GM15510 (cell line): ENCODE results near the gene CCR8.

Experiments
- POLR2A ChIP-seq: IDR thresholded peaks from 3 replicates; pipeline ENCODE4 v1.6.1; 2011; ENCODE audit warnings: borderline replicate concordance; ENCODE audit not compliant: insufficient read length; ENCODE audit errors: extremely low read depth

The CCR8 gene

DNA sequence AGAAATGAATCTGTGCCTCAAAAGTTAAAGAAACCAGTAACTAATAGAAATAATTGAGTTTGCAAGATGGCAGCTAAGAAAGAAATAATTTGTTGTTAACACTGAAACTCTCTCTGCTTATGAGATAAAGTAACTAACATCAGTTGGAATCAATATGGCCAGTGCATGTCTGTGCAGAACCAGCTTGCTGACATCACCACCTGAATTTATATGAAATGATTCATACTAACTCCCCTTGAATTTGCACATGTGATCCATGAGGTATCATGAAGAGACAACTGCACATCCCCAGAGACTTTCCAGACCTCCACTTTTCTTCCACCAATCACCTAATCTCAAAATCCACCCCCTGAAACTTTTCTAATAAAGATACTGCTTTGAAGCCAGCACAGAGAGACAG is 43.3 kb downstream of the CCR8 start:
- no peak for TF ChIP-seq POLR2A

DNA sequence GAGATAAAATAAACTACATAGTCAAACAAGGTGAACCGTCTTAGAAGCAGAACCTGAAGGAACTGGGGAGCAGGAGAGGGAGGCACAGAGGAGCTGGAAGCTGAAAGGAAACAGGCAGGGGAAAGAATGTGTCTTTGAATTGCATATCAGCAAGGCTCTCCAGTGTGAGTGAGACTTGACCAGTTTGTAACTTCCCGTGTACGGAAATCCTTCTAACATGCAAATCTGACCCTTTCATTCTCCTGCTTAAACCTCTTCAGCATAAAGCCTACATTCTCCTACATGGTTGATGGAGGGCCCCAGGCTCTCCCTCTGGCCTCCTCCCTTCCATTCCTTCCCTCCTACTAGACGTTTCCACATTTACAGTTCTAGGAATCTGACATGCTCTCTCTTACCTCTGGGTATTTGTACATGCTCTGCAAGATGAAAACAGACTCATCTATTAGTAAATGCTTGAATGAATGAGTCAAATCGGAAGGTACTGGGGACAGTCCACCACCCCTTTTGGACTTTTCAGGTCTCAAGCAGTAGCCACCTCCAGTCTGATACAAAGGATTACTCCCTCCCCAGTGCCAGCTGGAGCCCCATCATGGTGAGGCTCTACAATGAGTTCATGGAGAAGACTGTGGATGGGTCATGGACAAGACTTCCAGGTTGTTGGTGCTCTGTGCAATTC is 47.6 kb downstream of the CCR8 start:
- TF ChIP-seq POLR2A, result no peak

DNA sequence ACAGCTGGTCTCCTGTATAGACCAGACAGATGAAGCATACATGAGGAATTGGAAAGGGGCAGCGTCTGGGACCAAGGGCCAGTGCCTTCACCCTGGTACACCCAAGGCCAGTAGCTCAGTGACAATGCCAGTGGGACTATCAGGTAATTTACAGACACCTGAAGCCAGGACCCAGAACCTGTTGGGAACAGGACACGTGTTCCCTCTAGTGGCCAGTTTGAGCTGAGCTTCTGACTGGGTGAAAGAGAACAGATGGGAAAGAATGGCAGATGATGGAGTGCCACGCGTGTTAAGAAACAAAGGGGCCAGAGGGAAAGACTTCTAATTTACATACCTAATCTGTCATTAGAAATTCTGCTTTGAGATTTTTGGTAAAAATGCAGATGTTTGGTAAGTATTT is 48.6 kb downstream of the CCR8 start:
- TF ChIP-seq POLR2A, result no peak

DNA sequence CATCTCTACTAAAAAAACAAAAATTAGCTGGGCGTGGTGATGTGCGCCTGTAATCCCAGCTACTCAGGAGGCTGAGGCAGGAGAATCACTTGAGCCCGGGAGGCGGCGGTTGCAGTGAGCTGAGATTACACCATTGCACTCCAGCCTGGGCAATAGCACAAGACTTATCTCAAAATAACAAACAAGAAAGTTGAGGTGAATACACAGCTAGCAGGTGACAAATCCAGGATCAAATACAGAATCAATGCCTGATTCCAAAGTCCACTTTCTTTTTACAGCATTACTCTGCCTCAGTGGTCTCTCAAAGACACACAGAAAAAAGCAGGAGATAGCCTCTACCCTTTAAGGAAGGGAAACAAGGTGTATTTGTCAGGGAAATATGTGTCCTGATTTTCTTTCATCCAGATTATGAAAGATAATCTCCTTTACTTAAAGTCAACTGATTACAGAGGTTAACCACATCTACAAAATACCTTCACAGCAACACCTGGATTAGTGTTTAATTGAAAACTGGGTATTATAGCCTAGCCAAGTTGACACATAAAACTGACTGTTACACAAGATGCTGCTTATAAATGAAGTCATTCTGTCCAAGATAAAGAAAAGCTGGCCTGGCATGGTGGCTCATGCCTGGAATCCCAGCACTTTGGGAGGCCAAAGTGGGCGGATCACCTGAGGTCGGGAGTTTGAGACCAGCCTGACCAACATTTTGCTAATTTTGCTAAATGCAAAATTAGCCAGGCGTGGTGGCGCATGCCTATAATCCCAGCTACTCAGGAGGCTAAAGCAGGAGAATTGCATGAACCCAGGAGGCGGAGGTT is 49.7 kb downstream of the CCR8 start:
- no peak for TF ChIP-seq POLR2A

DNA sequence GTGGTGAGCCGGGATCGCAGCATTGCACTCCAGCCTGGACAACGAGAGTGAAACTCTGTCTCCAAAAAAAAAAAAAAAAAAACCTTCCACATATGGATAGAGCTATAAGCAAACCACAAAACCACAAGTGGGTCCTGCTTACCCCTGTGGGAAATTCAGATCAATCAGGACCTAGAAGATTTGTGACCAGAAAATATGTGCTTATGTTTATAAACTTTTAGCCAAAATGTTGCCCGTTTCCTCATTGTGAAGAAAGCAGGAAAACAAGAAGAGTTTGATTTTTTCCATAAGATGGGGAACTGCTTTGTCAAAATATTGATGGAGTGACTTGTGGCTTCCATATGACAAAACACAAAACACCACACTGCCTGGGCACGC is 50.3 kb downstream of the CCR8 start:
- no peak for TF ChIP-seq POLR2A

DNA sequence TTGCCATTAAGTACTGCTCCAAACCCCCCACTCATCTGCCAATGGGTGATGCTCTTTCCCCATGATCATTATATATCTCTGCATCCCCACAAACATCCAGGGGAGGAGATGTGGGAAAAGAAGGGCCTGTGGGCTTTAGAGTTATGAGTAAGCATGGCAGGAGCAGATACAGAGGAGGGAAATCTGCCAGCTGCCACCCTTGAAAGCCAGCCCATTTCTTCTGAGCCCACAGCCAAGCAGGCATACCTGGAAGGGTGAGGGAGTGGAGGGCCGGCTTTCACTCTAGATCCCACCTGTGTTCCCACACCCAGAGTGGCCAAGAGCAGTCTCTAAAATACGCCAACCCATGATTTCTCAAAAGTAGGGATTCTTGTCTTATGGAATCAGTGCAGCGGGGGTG is 51.9 kb downstream of the CCR8 start:
- no peak for TF ChIP-seq POLR2A
